OCI-LY1 (cell line): Measurements from ENCODE around the gene ITIH3.

ENCODE experiments used
- EZH2 ChIP-seq: fragments of 200-600 bp; sonication (generic), shearing (Covaris generic); IDR thresholded peaks from 2 replicates; pipeline ENCODE4 v1.8.0; 2017; ENCODE audit warnings: borderline replicate concordance, mixed run types, mild to moderate bottlenecking, antibody characterized with exemption, low read length, moderate library complexity, mixed read lengths
- TF ChIP-seq, protein P1 (sequence below): fragments of 200-600 bp; sonication (generic), shearing (Covaris generic); IDR thresholded peaks from 2 replicates; pipeline ENCODE4 v1.5.1; 2017; ENCODE audit warnings: mild to moderate bottlenecking, antibody characterized with exemption, low read length, moderate library complexity, mixed read lengths

DNA sequence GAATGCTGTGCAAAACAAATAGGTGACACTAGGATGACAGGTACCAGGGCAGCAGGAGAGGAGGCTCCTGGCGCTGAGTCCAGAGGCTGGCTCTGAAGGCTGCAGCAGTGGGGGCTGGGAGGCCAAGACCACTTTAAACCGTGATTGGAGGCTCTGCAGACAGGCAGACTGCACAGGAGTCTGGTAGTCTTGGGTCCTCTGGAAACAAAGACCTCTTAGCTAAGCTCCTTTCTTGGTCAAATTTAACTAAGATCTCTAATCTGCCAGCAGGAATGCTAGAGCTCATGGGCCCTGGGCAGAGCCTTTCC is 44.6 kb downstream of the ITIH3 start:
- TF ChIP-seq, protein P1, sequence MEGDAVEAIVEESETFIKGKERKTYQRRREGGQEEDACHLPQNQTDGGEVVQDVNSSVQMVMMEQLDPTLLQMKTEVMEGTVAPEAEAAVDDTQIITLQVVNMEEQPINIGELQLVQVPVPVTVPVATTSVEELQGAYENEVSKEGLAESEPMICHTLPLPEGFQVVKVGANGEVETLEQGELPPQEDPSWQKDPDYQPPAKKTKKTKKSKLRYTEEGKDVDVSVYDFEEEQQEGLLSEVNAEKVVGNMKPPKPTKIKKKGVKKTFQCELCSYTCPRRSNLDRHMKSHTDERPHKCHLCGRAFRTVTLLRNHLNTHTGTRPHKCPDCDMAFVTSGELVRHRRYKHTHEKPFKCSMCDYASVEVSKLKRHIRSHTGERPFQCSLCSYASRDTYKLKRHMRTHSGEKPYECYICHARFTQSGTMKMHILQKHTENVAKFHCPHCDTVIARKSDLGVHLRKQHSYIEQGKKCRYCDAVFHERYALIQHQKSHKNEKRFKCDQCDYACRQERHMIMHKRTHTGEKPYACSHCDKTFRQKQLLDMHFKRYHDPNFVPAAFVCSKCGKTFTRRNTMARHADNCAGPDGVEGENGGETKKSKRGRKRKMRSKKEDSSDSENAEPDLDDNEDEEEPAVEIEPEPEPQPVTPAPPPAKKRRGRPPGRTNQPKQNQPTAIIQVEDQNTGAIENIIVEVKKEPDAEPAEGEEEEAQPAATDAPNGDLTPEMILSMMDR: no peak
- TF ChIP-seq EZH2: no peak
